ENCODE results near the gene STXBP6.

Gene STXBP6

DNA sequence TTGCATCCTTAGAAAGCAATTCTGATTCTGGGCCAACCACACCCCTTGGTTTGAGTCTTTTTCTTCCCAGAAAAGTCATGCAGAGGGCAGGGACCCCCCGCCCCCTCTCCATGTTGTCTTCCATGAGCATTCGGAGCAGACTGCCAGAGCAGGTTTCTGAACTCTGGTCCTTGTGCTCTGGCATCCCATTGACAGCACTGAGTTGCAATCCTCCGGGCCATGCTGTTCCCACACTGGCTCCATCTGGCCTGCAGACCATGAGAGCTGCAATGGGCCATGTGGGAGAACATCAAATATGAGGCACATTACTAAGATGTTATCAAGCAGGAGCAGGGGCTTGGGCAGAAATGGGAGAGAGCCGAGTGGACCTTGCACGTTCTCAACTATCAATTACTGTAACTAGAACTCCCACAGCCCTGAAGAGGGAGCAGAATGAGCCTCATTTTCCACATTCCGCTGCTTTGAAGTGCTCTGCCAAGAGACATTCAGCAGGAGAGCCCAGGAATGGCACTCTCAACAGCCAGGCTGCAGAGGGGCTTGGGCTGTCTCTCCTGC, 157.4 kb downstream of the STXBP6 start:
- Histone ChIP-seq H3K36me3 (replicated peaks) (no peaks in the 10 kb centered on the region), H3K4me1 (no peaks in the 10 kb centered on the region), H3K9me3 (no peaks in the 10 kb centered on the region), H3K4me3 (no peak overlapping the region), H3K27me3 (ENCODE audit: low read depth) (no peaks in the 10 kb centered on the region)
- no peak for DNase-seq (ENCODE audit: low spot score in 2 of 2)
- in situ Hi-C loops (cut with MboI; ENCODE audit: low sequenced_read_pairs) = no loop called here

DNA sequence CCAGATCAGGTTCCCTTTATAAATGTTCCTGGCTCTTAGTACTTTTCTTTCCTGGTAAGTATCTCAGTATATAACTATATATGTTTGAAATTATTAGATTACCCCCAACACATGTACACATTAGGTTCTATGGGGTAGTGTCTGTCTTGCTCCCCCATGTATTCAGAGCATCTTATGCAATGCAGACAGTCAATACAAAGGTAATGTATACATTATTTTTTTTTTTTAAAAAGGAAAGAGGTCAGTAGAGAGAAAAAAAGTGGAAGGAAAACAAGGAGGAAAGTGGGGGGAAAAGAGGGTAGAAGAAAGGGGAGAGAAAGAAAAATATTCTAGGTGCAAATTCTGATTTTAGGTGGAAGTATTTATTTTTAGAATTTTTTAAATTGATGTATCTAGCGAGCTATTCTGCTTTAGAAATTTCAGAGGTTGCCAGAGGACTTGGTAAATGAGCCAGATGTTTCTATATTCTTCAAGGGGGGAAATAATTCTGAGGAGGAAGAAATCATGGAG, 157.9 kb downstream of the STXBP6 start:
- no peak for DNase-seq (ENCODE audit: low spot score in 2 of 2)
- Histone ChIP-seq H3K9me3 (no peaks in the 10 kb centered on the region), H3K36me3 (replicated peaks) (no peaks in the 10 kb centered on the region), H3K27me3 (ENCODE audit: low read depth) (no peaks in the 10 kb centered on the region), H3K4me1 (no peaks in the 10 kb centered on the region), H3K4me3 (no peak overlapping the region)
- in situ Hi-C loops (cut with MboI; ENCODE audit: low sequenced_read_pairs) = no loop called here

DNA sequence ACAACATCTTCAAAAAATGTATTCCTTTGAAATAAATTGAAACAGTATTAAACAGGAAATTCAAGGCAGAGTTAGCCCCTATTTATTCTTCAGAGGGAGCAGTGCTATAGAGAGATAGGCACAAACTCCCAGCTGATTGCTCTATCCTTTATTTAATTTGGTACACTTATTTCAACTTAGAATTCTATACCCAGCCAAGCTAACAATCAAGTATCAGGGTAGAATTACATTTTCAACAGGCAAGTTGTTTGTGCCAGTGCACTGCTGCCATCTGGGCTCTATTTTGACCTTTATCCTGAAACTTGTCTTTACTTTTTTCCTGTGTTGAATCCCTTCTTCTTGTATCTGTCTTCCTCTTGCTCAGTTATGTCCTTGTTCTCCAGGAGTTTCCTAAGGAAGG, 159.2 kb downstream of the STXBP6 start:
- no peak for DNase-seq (ENCODE audit: low spot score in 2 of 2)
- no peak overlapping the region for H3K4me3 ChIP-seq
- H3K4me1 ChIP-seq = no peaks in the 10 kb centered on the region
- in situ Hi-C loops (cut with MboI; ENCODE audit: low sequenced_read_pairs) = no loop called here
- no peaks in the 10 kb centered on the region for H3K27me3 ChIP-seq (ENCODE audit: low read depth)
- no peaks in the 10 kb centered on the region for H3K36me3 ChIP-seq (replicated peaks)
- H3K9me3 ChIP-seq = no peaks in the 10 kb centered on the region; the same call in 1 of the 2 replicates

DNA sequence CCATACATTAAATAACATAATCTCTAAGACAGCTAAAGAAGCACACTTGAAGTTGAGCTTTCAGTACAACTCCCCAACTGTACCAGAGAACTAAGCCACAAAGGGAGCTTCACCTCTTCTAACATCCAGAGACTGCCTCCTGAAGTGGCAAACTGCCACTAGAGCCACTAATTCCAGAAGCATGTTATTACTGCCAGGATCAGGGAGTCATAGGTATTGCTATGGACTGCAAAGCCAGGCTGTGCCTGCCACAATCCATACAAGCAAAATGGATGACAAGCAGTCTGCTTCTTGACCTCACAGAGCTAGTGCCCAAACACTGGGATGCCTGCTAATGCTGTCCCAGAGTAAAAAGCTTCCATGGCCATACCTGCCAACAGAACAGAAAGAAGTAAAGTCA, 160.1 kb downstream of the STXBP6 start:
- DNase-seq (ENCODE audit: low spot score in 2 of 2) = no peak
- in situ Hi-C loops (cut with MboI; ENCODE audit: low sequenced_read_pairs) = no loop called here
- Histone ChIP-seq H3K4me1 (no peaks in the 10 kb centered on the region), H3K9me3 (no peaks in the 10 kb centered on the region; the same call in 1 of the 2 replicates), H3K27me3 (ENCODE audit: low read depth) (no peaks in the 10 kb centered on the region), H3K36me3 (replicated peaks) (no peaks in the 10 kb centered on the region), H3K4me3 (no peak overlapping the region)

DNA sequence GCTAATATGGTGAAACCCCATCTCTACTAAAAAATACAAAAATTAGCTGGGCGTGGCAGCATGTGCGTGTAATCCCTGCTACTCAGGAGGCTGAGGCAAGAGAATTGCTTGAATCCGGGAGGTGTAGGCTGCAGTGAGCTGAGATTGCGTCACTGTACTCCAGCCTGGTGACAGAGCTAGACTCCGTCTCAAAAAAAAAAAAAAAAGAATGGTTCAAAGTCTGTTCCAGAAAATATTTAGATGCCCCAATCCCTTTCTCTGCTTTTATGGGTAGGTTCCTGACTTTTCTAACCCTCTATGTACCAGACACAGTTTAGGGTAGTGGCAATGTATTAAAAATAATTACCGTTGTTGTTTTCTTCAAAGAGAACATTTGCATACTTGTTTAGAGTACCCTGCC, 161.4 kb downstream of the STXBP6 start:
- no peaks in the 10 kb centered on the region; the same call in 1 of the 2 replicates for H3K9me3 ChIP-seq

DNA sequence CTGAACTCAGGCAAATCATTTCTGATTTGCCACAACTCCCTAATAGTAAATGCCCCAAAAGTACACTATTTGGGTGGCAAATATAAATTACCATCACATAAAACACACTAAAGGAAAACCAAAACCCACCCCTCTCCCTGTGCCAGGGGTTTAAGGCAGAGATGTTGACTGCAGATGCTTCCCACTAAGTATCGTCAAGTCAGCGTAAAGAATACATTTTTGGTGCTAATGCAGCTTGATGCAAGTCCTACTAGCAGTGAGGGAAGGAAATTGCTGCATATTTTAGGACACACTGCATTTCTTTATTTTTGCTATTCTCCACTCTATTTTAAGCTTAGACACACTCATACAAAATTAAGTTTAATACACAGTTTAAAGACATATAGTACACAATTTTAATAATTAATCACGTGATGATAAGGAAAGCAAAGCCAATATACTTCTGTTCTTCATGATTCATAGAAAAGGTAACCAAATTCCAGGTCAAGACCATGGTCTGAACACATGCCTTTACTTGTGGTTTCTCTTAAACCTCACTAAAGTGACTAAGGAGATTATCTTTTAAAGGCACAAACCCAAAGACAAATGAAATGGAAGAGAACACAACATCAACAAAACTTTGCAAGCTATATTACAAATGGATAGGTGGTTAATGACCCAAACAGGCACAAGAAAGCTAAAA, 162.2 kb downstream of the STXBP6 start:
- no peak for DNase-seq (ENCODE audit: low spot score in 2 of 2)
- Histone ChIP-seq H3K4me1 (no peaks in the 10 kb centered on the region), H3K4me3 (no peak overlapping the region), H3K27me3 (ENCODE audit: low read depth) (no peaks in the 10 kb centered on the region), H3K9me3 (no peaks in the 10 kb centered on the region; the same call in 1 of the 2 replicates), H3K36me3 (replicated peaks) (no peaks in the 10 kb centered on the region)
- in situ Hi-C loops (cut with MboI; ENCODE audit: low sequenced_read_pairs) = no loop called here

More for the DNA sequence above, 161.4 kb downstream of the STXBP6 start:
- no peak overlapping the region for H3K4me3 ChIP-seq
- no peak for DNase-seq (ENCODE audit: low spot score in 2 of 2)
- in situ Hi-C loops (cut with MboI; ENCODE audit: low sequenced_read_pairs) = no loop called here
- H3K36me3 ChIP-seq (replicated peaks) = no peaks in the 10 kb centered on the region
- H3K4me1 ChIP-seq = no peaks in the 10 kb centered on the region
- H3K27me3 ChIP-seq (ENCODE audit: low read depth) = no peaks in the 10 kb centered on the region

DNA sequence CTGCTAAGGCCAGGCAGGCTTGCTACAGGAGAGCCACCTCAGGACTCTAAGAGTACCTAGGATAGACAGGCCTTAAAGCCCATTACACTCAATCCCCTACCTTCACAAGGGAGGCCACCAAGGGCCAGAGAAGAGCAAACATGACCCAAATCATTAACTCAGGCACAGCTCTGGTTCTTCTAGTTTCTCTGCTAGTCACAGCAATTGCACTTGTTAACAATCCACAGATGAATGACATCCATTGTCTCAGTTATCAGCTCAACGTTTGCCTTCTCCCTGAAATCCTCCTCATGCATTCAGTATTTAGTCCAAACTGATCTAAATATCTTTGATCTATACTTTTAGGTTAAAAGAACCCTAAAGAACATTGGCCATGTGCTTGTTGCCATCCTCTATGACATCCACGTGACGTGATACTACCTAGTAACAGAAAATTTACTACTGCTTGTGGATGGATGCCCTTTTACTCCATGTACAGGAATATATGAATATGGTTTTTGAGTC, 164.5 kb downstream of the STXBP6 start:
- DNase-seq (ENCODE audit: low spot score in 2 of 2) = no peak
- in situ Hi-C loops (cut with MboI; ENCODE audit: low sequenced_read_pairs) = no loop called here

DNA sequence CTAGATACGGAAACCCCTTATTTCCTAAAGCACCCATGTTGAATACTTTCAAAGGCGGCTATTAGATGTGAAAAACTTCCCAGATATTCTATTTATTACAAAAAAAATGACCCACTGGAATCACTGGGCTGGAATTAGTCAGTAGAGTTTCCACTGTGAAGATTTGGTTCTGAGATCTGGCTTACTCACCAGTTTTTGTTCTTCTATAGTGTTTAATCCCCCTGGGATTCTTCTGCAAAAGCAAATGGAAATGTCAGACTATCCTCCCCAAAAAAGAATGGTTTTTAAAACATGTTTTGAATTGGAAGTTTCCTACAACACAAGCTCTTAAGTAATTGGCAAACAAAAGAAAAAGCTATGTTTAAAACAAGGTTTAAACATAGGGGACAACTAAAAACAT, 166.4 kb downstream of the STXBP6 start:
- H3K36me3 ChIP-seq (replicated peaks) = no peaks in the 10 kb centered on the region
- in situ Hi-C loops (cut with MboI; ENCODE audit: low sequenced_read_pairs) = no loop called here
- H3K4me1 ChIP-seq = no peaks in the 10 kb centered on the region
- no peak for DNase-seq (ENCODE audit: low spot score in 2 of 2)
- no peak overlapping the region for H3K4me3 ChIP-seq
- H3K27me3 ChIP-seq (ENCODE audit: low read depth) = no peaks in the 10 kb centered on the region
- no peaks in the 10 kb centered on the region; the same call in 1 of the 2 replicates for H3K9me3 ChIP-seq

More for the DNA sequence above, 164.5 kb downstream of the STXBP6 start:
- no peak overlapping the region for H3K4me3 ChIP-seq
- H3K27me3 ChIP-seq (ENCODE audit: low read depth) = no peaks in the 10 kb centered on the region
- no peaks in the 10 kb centered on the region; the same call in 1 of the 2 replicates for H3K9me3 ChIP-seq
- H3K4me1 ChIP-seq = no peaks in the 10 kb centered on the region
- H3K36me3 ChIP-seq (replicated peaks) = no peaks in the 10 kb centered on the region

DNA sequence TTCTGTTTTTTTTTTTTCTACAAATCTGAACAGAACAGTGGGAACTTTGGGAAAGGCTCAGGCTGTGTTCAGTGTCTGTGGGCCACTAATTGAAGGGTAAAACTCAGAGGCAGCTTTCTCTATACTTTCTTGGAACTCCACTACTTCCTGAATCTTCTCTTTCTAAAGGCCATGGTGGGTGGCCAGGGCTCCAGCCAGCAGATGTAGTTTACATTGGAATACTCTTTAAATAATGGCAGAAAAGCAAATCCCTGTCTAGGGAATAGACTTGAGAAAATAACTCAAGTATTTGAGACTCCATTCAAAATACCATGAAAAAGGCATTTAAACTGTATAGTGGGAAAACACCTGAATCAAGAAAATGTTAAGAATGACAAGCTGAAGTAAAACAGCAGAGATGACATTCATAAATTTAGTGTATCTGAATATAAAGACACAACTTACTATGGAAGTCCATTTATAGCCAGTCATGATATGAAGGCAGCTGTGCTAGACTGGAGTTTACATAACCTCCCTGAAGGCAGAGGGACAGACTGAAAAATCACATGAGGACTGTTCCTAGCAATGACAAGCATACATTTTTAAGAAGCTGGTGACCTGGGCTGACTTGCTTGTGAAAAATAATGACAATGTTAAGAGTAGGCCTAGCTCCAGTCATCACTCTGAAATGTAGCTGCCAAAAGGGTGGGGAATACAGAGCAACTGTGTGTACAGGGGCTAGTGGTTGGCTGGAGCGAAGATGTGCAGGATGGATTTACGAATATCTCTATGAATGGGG, 168.6 kb downstream of the STXBP6 start:
- Histone ChIP-seq H3K36me3 (replicated peaks) (no peaks in the 10 kb centered on the region), H3K4me1 (no peaks in the 10 kb centered on the region), H3K27me3 (ENCODE audit: low read depth) (no peaks in the 10 kb centered on the region), H3K9me3 (no peaks in the 10 kb centered on the region; the same call in 1 of the 2 replicates), H3K4me3 (no peak overlapping the region)
- in situ Hi-C loops (cut with MboI; ENCODE audit: low sequenced_read_pairs) = no loop called here
- no peak for DNase-seq (ENCODE audit: low spot score in 2 of 2)

DNA sequence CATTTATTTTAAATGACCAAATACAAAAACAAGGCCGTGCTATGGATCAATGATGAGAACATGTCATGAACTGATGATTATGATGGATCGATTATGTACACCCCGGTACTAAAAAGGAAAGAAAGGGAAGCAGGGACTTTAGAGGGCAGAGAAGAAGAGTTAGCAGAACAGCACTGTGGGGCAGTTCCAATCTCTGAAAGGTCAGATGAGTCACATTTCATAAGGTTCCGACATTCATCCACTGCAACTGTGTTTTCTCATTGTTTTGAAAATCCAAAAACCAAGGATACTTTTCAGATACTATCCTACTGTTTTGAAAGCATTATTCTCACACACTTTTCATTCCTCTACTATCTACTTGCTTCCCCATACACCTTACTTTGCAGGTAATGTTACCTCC, 169.3 kb downstream of the STXBP6 start:
- no peaks in the 10 kb centered on the region for H3K4me1 ChIP-seq
- no peaks in the 10 kb centered on the region for H3K36me3 ChIP-seq (replicated peaks)
- DNase-seq (ENCODE audit: low spot score in 2 of 2) = no peak
- no peaks in the 10 kb centered on the region; the same call in 1 of the 2 replicates for H3K9me3 ChIP-seq
- H3K4me3 ChIP-seq = no peak overlapping the region
- no peaks in the 10 kb centered on the region for H3K27me3 ChIP-seq (ENCODE audit: low read depth)
- in situ Hi-C loops (cut with MboI; ENCODE audit: low sequenced_read_pairs) = no loop called here

DNA sequence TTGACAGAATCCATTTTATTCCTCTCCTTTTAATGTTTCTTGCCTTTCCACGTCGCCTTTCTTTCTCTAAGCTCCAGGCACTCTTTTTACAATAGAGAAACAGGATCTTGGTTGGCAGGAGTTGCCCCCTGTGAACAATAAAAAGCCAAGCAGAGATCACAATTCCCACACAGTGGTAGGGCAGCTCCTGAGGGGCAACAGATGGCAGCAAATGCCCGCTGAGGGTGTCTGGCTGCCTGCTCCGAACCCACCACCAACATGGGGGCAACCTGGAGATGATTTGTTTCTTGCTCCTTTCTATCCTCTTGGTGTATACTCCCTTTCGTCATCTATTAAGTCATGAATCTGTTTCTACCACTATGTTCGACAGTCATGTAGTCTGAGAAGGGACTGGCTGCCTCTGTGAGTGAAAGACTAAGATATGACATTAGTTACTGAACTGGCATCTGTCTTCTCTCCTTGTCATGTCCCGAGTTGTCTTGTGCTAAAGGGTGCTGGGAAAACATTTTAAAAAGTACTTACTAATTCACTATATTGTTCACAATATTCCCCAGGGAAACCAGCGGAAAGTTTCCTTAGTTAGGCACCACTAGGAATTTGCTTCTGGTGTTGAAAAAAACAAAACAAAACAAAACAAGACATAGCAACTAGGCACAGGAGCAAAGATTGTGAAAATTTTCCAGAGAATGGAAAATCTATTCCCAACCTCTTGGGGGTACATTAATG, 170.1 kb downstream of the STXBP6 start:
- in situ Hi-C loops (cut with MboI; ENCODE audit: low sequenced_read_pairs) = no loop called here
- H3K4me3 ChIP-seq = no peak overlapping the region
- no peaks in the 10 kb centered on the region for H3K27me3 ChIP-seq (ENCODE audit: low read depth)
- DNase-seq (ENCODE audit: low spot score in 2 of 2) = no peak
- H3K4me1 ChIP-seq = no peaks in the 10 kb centered on the region
- H3K36me3 ChIP-seq (replicated peaks) = no peaks in the 10 kb centered on the region
- H3K9me3 ChIP-seq = no peaks in the 10 kb centered on the region

DNA sequence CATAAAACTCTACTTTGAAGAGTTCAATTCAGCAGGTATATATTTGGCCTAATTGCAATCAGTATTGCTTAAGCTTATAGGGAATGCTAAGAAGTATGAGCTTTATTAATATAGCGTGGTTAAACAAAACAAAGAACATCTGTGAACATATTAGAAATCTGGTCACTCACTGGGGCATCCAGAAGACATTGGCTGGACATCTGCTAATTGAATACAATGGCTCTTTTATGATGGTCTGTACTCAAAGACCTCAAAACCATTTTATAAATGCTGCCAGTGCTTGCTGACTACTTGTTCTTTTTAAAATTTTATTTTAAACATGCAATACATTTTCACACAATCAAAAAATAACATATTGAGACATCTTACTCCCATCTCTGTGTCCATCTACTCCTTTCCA, 173.0 kb downstream of the STXBP6 start:
- in situ Hi-C loops (cut with MboI; ENCODE audit: low sequenced_read_pairs) = no loop called here
- no peak for DNase-seq (ENCODE audit: low spot score in 2 of 2)
- H3K36me3 ChIP-seq (replicated peaks) = no peaks in the 10 kb centered on the region
- H3K27me3 ChIP-seq (ENCODE audit: low read depth) = no peaks in the 10 kb centered on the region
- H3K4me1 ChIP-seq = no peaks in the 10 kb centered on the region
- no peak overlapping the region for H3K4me3 ChIP-seq
- H3K9me3 ChIP-seq = no peaks in the 10 kb centered on the region
